Stimulated activated CD8-positive, alpha-beta memory T cell treated with anti-CD3 and anti-CD28 coated beads, Interleukin-15, amount 100 ng/mL, for 1 hour (primary cell): ENCODE measurements around the gene CHD6.

Experiments used
- DNase-seq: peaks from one replicate; pipeline ENCODE4 v3.0.0-alpha.2; 2020; ENCODE audit warnings: low read depth

Gene CHD6

GRCh38 chr20:41463567-41463966 lies 154.6 kb downstream of the CHD6 start:
- no peak for DNase-seq

DNA sequence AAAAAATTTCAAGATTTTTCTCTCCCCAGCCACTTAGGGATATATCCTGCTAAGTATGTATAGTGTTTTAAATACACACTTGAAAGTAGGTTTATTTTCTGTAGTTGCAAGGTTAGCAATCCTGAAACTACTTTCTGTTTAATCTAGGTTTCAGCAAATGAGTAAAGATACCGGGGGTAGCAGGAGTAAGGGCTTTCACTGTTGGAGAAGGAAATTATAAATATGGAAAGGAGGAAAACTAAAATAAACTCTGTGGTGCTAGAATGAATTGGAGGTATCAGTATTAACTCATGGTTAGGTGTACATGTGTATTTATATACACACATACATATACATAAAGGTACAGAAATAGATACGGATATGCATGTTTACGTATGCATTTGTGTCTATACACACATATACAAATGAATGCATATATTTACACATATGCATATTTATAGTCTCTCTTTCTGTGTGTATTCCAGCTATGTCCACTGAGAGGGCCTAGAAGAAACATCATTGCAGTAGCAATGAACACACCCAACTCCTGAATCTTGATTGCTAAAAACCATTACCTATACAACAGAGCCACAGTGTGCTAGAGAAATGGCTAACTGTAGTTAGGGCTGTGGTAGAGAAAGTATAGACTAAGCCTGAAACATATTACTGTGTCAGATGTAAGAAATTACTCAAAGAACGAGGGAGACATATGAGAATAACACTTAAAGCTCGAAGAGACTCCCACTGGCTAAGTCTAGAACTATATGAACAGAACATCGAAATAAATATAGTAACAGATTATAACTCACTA lies 155.6 kb downstream of the CHD6 start:
- no peak for DNase-seq

- no peak for DNase-seq
Observed at GRCh38 chr20:41458761-41459160, 159.4 kb downstream of the CHD6 start.

GRCh38 chr20:41457173-41457857 lies 160.9 kb downstream of the CHD6 start:
- no peak for DNase-seq

GRCh38 chr20:41456351-41456750 lies 161.8 kb downstream of the CHD6 start:
- no peak for DNase-seq

- no peak for DNase-seq
Observed at GRCh38 chr20:41454250-41454649, 163.9 kb downstream of the CHD6 start.

DNA sequence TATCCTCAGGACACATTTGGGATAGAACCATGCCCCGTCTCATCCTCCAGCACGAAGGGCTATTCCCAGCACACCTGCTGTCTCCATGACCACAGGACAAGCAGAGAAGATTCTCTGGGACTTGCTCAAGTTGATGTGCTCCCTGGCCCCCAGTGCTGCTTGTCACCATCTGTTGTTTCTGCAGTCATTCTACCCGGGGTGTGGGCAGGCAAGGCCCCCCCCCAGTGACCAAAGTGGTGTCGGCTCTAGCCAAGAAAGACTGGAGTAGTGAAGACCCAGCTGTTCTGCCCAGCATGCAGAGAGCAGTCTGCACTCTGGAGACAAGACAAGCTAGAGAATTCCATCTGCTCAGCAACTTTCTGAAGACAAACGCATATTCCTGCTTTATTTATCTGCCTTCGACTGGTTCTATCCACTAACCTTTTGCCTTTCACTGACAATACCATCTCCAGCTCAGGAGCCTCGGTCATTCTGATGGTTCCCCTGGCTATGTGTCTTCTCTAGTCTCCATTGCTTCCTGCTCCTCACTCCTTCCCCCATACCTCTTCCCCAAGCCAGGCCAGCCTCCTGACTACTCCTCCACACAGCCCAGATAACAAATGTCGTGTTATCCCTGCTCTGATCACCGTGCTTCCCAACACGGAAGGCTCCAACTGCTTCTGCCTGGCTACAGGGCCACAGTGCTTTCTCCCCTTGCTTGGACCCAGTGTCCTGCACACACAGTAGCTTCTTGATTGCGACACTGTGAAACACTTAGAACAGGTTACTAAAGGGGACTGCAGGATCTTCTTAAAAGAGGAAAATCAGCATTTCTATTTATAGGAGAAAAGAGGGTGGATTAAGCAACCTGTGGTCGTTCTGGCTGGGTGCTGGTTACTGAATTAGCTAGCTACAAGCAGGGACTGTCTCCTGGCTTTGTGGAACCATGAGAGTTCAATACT lies 164.9 kb downstream of the CHD6 start:
- DNase-seq, result no peak

- no peak for DNase-seq
Observed at GRCh38 chr20:41452226-41452625, 166.0 kb downstream of the CHD6 start.

GRCh38 chr20:41447006-41447405 lies 171.2 kb downstream of the CHD6 start:
- no peak for DNase-seq

- no peak for DNase-seq
Observed at GRCh38 chr20:41446456-41446855, 171.7 kb downstream of the CHD6 start.

- DNase-seq, result no peak
Observed at GRCh38 chr20:41444821-41445220, 173.4 kb downstream of the CHD6 start.

DNA sequence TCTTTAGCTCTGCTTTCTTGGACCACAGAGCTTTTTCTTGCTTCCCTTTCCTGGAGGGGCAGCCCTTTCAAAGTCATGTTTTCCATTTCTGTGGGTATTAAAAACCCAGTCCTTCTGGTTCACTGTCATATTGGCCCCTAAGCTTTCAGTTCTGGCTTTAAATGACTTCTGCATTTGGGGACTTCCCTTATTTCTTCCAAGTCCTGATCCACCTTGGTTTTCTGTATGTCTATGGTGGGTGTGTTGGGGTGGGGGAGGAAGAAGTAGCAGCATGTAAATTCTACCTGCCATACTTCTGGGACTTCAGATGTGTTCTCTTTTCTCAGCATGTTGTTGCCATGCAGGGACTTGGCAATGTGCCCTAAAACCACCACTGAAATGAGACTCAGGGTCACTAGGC lies 174.5 kb downstream of the CHD6 start:
- no peak for DNase-seq

DNA sequence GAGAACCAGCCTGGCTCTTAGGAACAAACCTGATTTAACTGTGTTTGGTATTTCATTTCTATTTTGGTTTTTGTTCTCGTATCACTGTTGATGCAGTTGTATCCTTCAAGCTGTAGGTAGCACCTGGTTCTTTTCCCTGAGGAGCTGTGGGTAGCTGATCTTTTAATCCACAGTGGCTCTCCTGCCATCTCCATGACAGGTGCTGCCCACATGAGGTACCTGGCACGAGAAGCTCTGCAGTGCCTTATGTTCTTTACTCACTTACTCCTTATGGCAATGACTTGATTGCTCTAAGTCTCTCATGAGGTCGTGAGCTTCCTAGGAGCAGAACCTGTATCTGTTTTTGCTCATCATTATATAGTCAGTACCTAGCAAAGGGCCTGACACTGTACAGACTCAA lies 177.3 kb downstream of the CHD6 start:
- DNase-seq, result no peak

DNA sequence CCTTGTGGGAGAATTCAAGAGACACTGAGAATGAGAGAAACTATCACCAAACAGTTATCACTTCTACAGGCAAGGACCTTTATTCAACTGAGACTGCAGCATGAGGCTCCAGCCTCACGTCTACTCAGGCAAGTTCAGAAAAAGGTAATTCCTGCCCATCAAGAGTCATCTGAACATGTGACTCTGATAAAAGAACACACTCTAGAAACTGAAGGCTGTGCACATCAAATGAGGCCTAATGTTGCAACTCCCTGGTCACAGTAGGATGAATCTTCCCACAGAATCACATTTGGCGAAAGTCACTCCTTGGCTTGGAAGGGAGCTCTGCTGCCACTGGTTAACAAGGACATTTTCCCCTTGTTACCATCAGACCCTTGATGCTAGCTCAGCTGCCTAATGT lies 180.3 kb downstream of the CHD6 start:
- no peak for DNase-seq

- no peak for DNase-seq
Observed at GRCh38 chr20:41436679-41437078, 181.5 kb downstream of the CHD6 start.

GRCh38 chr20:41433203-41433602 lies 185.0 kb downstream of the CHD6 start:
- no peak for DNase-seq

- no peak for DNase-seq
Observed at GRCh38 chr20:41432746-41433145, 185.4 kb downstream of the CHD6 start.

- no peak for DNase-seq
Observed at GRCh38 chr20:41428285-41428684, 189.9 kb downstream of the CHD6 start.

DNA sequence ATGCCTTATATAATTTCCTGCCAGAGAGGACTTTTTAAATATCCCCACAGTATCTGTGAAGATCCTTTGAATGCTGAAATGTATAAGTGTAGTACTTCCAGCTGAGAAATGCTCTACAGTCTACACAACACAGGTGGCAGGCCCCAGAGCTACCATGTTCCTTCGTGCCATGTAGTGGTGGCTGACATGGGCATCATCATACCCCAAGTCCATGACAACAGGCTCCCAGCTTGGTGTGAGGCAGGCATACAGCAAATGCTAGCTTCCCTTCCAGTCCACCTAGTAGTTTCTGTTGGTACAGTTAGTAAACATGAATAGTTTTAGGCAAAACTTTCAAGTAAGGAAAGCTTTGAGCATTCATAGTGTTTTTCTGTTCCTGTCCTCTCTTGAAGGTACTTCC lies 190.3 kb downstream of the CHD6 start:
- DNase-seq, result no peak

DNA sequence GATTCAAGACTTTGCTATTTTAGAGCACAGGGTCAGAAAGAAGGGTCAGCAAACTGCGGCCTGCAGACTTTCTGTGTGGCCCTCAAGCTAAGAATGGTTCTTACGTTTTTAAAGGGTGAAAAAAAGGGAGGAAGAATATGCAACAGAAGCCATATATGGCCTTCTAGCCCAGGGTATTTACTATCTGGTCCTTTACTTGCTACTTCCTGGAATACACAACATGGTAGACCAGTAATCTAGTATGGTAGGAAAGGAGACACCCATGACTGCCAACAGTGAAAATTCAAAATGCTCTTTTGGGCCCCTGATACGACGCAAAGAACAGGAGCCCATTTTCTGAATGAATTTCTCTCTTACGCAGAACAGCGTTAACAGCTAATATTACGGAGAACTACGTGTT lies 191.2 kb downstream of the CHD6 start:
- DNase-seq, result no peak

DNA sequence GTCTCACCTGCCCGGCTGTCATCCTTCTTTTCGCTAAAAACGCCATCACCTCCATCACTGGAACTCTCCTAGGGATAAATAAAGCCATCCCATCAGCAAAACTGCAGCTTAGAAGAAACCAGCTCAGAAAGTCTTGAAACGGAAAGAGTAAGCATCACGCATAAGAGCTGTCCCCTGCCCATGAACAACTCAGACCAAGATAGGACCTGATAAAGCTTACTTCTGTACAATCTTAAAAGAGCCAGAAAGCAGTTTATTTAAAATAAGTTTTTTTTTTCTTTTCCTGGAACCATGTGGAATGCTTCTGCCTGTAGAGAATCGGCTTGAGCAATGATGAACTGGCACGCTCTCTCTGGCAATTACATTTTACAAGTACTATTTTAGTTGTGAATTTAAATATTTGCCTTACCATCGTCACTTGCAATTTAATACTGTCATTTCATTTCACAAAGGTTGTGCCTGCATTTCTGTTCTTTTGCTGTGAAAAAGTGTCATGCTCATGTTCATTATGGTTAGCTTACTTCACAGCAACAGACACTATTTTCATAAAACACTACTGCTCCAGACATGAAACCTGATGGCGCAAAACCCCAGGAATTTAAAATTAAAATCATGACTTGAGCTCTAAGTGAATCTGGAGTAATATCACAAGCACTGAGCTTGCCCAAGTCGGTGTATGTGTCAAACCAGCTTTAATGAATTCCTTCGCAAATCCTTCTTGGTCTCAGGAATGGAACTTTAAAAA lies 191.9 kb downstream of the CHD6 start:
- DNase-seq, result no peak
